Amniotic epithelial cell (primary cell): ENCODE measurements around the gene FZR1.
"Not testable (repeated sequence)": the region's sequence is repeated elsewhere in the genome, so short reads cannot be mapped to it uniquely, and the experiment has no call there.

Experiments used
- DNase-seq: peaks from one replicate; pipeline ENCODE4 v3.0.0-alpha.2; 2010; ENCODE audit warnings: low read depth

Gene FZR1

GRCh38 chr19:3547301-3547731 lies 41.2 kb downstream of the FZR1 start:
- DNase-seq = no peak

GRCh38 chr19:3547767-3548282 lies 41.7 kb downstream of the FZR1 start:
- no peak for DNase-seq

- no peak for DNase-seq
These were observed 42.5 kb downstream of the FZR1 start for GRCh38 chr19:3548606-3549005.

- no peak for DNase-seq
These were observed 43.7 kb downstream of the FZR1 start for GRCh38 chr19:3549816-3550215.

GRCh38 chr19:3550947-3551791 lies 45.1 kb downstream of the FZR1 start:
- no peak for DNase-seq

GRCh38 chr19:3551792-3552095 lies 45.6 kb downstream of the FZR1 start:
- no peak for DNase-seq

- DNase-seq = no peak
These were observed 48.4 kb downstream of the FZR1 start for GRCh38 chr19:3554254-3555083.

GRCh38 chr19:3555653-3556422 lies 49.7 kb downstream of the FZR1 start:
- no peak for DNase-seq

GRCh38 chr19:3556423-3556977 lies 50.4 kb downstream of the FZR1 start:
- no peak for DNase-seq

- DNase-seq = no peak
These were observed 50.9 kb downstream of the FZR1 start for GRCh38 chr19:3556978-3557460.

GRCh38 chr19:3557461-3558248 lies 51.5 kb downstream of the FZR1 start, which contains the start of gene MFSD12:
Gene MFSD12 (minus strand): TSS chr19:3557586. CDS start chr19:3557403, 183 bp downstream.
- DNase-seq = peak; percentile 88

- no peak for DNase-seq
These were observed 57.8 kb downstream of the FZR1 start for GRCh38 chr19:3563709-3564524.

GRCh38 chr19:3565139-3565538 lies 59.0 kb downstream of the FZR1 start:
- peak; percentile 86 for DNase-seq

GRCh38 chr19:3570042-3570441 lies 63.9 kb downstream of the FZR1 start:
- DNase-seq = not testable (repeated sequence)

GRCh38 chr19:3570606-3571011 lies 64.5 kb downstream of the FZR1 start:
- DNase-seq = no peak

- DNase-seq = peak; percentile 99
These were observed 66.2 kb downstream of the FZR1 start for GRCh38 chr19:3572132-3572854.

- DNase-seq = no peak
These were observed 66.7 kb downstream of the FZR1 start, which contains the start of gene HMG20B for GRCh38 chr19:3572855-3573161. Gene HMG20B (plus strand): TSS chr19:3572944. CDS start chr19:3573310, 366 bp downstream.

- no peak for DNase-seq
These were observed 67.2 kb downstream of the FZR1 start for GRCh38 chr19:3573162-3573857.
